HepG2 (cell line): ENCODE results near the gene ANKUB1. TPM values are rescaled to one million over a fixed set of nuclear protein-coding genes. Genes with fewer than 3 reads are reported as not detected.

ENCODE experiments used
- ASH2L ChIP-seq: fragments of 300-600, 200-600 bp; sonication (generic); IDR thresholded peaks from 2 replicates; pipeline ENCODE4 v1.7.0; 2017; ENCODE audit warnings: low read depth, mild to moderate bottlenecking, moderate library complexity, mixed read lengths, low read length; ENCODE audit not compliant: insufficient read length
- CENPX ChIP-seq: sonication (generic); formaldehyde crosslinking; IDR thresholded peaks from 2 replicates; pipeline ENCODE4 v1.9.0; 2021; ENCODE audit warnings: mild to moderate bottlenecking, missing genetic modification reagents, moderate library complexity
- HOXA3 ChIP-seq: sonication (generic); formaldehyde crosslinking; IDR thresholded peaks from 2 replicates; pipeline ENCODE4 v1.5.0; 2020; ENCODE audit warnings: missing genetic modification reagents
- JUNB ChIP-seq: sonication (generic); formaldehyde crosslinking; IDR thresholded peaks from 2 replicates; pipeline ENCODE4 v1.8.0; 2022; ENCODE audit warnings: missing genetic modification reagents, mild to moderate bottlenecking, borderline replicate concordance
- MED13 ChIP-seq: sonication (generic); formaldehyde crosslinking; IDR thresholded peaks from 2 replicates; pipeline ENCODE4 v1.5.0; 2020; ENCODE audit warnings: missing genetic modification reagents
- NONO ChIP-seq, 2 experiments: fragments of 450-650 bp in 1 of 2; sonication (generic) in 1 of 2; formaldehyde crosslinking in 1 of 2; IDR thresholded peaks in 1 of 2; conservative IDR thresholded peaks in 1 of 2; 2 replicates each; pipeline versions ENCODE4 v1.6.1 to v1.8.0; 2017 to 2022; ENCODE audit warnings: mild to moderate bottlenecking in 1 of 2, missing genetic modification reagents in 1 of 2, moderate library complexity in 1 of 2
- RFXAP ChIP-seq: sonication (generic); formaldehyde crosslinking; IDR thresholded peaks from 2 replicates; pipeline ENCODE4 v1.4.0; 2020; ENCODE audit warnings: missing genetic modification reagents, borderline replicate concordance
- TARDBP ChIP-seq: sonication (generic); formaldehyde crosslinking; IDR thresholded peaks from 2 replicates; pipeline ENCODE4 v1.8.0; 2022; ENCODE audit warnings: mild to moderate bottlenecking, missing genetic modification reagents
- XRCC5 ChIP-seq: fragments of 200-400 bp; formaldehyde crosslinking; optimal IDR thresholded peaks from 2 replicates; pipeline ENCODE3; 2017; ENCODE audit warnings: mild to moderate bottlenecking, low read length
- ZBTB2 ChIP-seq: sonication (generic); formaldehyde crosslinking; IDR thresholded peaks from 2 replicates; pipeline ENCODE4 v1.8.0; 2022; ENCODE audit warnings: low read depth, missing genetic modification reagents
- ZNF3 ChIP-seq: IDR thresholded peaks from 2 replicates; pipeline ENCODE4 v1.7.0; 2017; ENCODE audit warnings: inconsistent platforms
- ZNF710 ChIP-seq: sonication (generic); formaldehyde crosslinking; IDR thresholded peaks from 2 replicates; pipeline ENCODE4 v1.5.0; 2020; ENCODE audit warnings: mild to moderate bottlenecking, missing genetic modification reagents, borderline replicate concordance
- ZNF782 ChIP-seq: sonication (generic); formaldehyde crosslinking; IDR thresholded peaks from 2 replicates; pipeline ENCODE4 v1.4.0; 2020; ENCODE audit warnings: missing genetic modification reagents, mild to moderate bottlenecking, borderline replicate concordance
- polyA plus RNA-seq, 8 experiments: library from polyadenylated mRNA; depleted of rRNA in 3 of 8; stranded (reverse) in 7 of 8; unstranded in 1 of 8; fragments of >200 nt; fragmentation: Illumina TruSeq in 4 of 8; extraction: Trizol in 4 of 8; gene quantifications; 2 replicates each; pipeline versions ENCODE4 v1.2.1 to v1.2.3, GENCODE V29; 2011 to 2016; ENCODE audit warnings: low read depth in 4 of 8, missing spikeins in 1 of 8, mixed read lengths in 1 of 8; ENCODE audit not compliant: insufficient read depth in 1 of 8
- total RNA-seq, 5 experiments: library from RNA; depleted of rRNA; stranded (reverse); fragments of >200 nt; fragmentation: Illumina TruSeq; extraction: Trizol; gene quantifications; 2 replicates each; pipeline ENCODE4 v1.2.3, GENCODE V29; 2016; ENCODE audit warnings: low read depth in 1 of 5
- TF ChIP-seq, protein P1 (sequence below): sonication (generic); formaldehyde crosslinking; conservative IDR thresholded peaks from 2 replicates; pipeline ENCODE4 v1.8.0; 2022; ENCODE audit warnings: missing genetic modification reagents
- TF ChIP-seq, protein P2 (sequence below): sonication (generic); formaldehyde crosslinking; IDR thresholded peaks from 2 replicates; pipeline ENCODE4 v1.5.1; 2020; ENCODE audit warnings: mild to moderate bottlenecking, moderate library complexity, missing genetic modification reagents
- TF ChIP-seq, protein P3 (sequence below): sonication (generic); formaldehyde crosslinking; IDR thresholded peaks from 2 replicates; pipeline ENCODE4 v1.4.0; 2020; ENCODE audit warnings: missing genetic modification reagents, borderline replicate concordance

ANKUB1 gene
- total and polyA plus RNA-seq, 2 of the 13 experiments (the other 11 are each of a cell fraction or from before 2014, with no cell fraction given): not detected

- TF ChIP-seq TARDBP: no peak
- peak; percentile 8 for TF ChIP-seq XRCC5
- TF ChIP-seq, protein P1, sequence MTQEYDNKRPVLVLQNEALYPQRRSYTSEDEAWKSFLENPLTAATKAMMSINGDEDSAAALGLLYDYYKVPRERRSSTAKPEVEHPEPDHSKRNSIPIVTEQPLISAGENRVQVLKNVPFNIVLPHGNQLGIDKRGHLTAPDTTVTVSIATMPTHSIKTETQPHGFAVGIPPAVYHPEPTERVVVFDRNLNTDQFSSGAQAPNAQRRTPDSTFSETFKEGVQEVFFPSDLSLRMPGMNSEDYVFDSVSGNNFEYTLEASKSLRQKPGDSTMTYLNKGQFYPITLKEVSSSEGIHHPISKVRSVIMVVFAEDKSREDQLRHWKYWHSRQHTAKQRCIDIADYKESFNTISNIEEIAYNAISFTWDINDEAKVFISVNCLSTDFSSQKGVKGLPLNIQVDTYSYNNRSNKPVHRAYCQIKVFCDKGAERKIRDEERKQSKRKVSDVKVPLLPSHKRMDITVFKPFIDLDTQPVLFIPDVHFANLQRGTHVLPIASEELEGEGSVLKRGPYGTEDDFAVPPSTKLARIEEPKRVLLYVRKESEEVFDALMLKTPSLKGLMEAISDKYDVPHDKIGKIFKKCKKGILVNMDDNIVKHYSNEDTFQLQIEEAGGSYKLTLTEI (CRISPR knock-in tag): no peak
- TF ChIP-seq RFXAP (CRISPR knock-in tag): no peak; the same call in 1 of the 2 replicates
- TF ChIP-seq ZNF782 (CRISPR knock-in tag): 0 out of 2 replicates have a peak, but pooled peaks have one; percentile 84
- TF ChIP-seq ASH2L: peak; percentile 50
- no peak for TF ChIP-seq MED13
- no peak for TF ChIP-seq ZNF3 (CRISPR knock-in tag)
- TF ChIP-seq JUNB (CRISPR knock-in tag): no peak
- TF ChIP-seq, protein P2, sequence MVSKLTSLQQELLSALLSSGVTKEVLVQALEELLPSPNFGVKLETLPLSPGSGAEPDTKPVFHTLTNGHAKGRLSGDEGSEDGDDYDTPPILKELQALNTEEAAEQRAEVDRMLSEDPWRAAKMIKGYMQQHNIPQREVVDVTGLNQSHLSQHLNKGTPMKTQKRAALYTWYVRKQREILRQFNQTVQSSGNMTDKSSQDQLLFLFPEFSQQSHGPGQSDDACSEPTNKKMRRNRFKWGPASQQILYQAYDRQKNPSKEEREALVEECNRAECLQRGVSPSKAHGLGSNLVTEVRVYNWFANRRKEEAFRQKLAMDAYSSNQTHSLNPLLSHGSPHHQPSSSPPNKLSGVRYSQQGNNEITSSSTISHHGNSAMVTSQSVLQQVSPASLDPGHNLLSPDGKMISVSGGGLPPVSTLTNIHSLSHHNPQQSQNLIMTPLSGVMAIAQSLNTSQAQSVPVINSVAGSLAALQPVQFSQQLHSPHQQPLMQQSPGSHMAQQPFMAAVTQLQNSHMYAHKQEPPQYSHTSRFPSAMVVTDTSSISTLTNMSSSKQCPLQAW (CRISPR knock-in tag): no peak; the same call in 1 of the 2 replicates
- TF ChIP-seq, protein P3, sequence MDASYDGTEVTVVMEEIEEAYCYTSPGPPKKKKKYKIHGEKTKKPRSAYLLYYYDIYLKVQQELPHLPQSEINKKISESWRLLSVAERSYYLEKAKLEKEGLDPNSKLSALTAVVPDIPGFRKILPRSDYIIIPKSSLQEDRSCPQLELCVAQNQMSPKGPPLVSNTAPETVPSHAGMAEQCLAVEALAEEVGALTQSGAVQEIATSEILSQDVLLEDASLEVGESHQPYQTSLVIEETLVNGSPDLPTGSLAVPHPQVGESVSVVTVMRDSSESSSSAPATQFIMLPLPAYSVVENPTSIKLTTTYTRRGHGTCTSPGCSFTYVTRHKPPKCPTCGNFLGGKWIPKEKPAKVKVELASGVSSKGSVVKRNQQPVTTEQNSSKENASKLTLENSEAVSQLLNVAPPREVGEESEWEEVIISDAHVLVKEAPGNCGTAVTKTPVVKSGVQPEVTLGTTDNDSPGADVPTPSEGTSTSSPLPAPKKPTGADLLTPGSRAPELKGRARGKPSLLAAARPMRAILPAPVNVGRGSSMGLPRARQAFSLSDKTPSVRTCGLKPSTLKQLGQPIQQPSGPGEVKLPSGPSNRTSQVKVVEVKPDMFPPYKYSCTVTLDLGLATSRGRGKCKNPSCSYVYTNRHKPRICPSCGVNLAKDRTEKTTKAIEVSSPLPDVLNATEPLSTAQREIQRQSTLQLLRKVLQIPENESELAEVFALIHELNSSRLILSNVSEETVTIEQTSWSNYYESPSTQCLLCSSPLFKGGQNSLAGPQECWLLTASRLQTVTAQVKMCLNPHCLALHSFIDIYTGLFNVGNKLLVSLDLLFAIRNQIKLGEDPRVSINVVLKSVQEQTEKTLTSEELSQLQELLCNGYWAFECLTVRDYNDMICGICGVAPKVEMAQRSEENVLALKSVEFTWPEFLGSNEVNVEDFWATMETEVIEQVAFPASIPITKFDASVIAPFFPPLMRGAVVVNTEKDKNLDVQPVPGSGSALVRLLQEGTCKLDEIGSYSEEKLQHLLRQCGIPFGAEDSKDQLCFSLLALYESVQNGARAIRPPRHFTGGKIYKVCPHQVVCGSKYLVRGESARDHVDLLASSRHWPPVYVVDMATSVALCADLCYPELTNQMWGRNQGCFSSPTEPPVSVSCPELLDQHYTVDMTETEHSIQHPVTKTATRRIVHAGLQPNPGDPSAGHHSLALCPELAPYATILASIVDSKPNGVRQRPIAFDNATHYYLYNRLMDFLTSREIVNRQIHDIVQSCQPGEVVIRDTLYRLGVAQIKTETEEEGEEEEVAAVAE (CRISPR knock-in tag): no peak
- TF ChIP-seq ZNF710 (CRISPR knock-in tag): no peak
- no peak for TF ChIP-seq ZBTB2 (CRISPR knock-in tag)
- TF ChIP-seq HOXA3 (CRISPR knock-in tag): no peak
- TF ChIP-seq NONO (IDR thresholded peaks at IDR 0.05): no peak
- no peak for TF ChIP-seq NONO (CRISPR knock-in tag; conservative IDR thresholded peaks at IDR 0.05)
- no peak for TF ChIP-seq CENPX (CRISPR knock-in tag)
Observed at GRCh38 chr3:149813367-149814281, 21.3 kb upstream of the ANKUB1 start (continued).
